Central memory CD4-positive, alpha-beta T cell (primary cell): ENCODE results near the gene ZBTB7A.

ENCODE experiments used
- DNase-seq: peaks from one replicate; pipeline ENCODE4 v3.0.0; 2022

ZBTB7A gene

DNA sequence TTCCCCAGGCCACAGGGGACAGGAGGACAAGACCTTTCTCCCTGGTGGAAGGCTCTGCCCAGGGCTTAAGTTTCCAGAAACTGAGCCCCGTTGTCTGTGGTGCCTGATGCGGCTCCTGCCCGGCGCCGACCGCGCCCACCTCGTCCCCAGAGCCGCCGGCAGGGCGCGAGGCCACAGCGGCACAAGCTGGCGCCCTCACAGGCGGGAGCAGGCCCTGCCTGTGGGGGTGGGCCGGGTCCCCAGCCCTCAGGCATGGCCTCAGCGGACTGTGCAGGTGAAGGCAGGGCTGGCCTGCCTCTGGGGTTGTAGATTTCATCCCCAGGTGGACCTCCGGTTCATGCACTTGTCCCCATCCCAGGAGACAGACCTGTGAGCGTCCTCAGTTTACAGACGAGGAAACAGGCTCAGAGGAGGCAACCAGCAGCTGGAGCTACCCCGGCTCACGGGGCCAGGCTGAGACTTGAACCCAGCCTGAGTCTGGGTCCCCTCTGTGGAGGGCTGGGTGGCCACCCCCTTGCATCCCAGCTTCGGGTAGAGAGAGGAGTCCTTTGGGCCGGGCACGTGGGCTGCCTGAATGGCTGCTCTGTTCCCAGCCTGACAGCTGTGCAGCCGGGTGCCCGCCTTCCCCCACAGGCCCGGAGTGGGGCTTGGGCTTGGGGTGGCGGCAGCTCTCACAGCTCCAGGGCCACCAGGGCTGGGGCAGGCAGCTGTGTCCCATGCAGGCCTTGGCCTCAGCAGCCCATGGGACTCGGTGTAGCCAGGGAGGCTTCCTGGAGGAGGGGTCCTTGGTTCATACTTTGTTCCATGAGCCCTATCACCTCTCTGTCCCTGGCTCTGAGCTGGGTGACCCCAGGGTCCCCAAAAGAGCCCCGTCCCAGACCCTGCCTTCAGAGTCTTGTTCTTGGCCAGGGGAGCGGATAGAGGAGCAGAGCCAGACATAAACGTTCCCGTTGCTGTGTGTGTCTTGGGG lies 32.4 kb downstream of the ZBTB7A start:
- DNase-seq, result no peak

DNA sequence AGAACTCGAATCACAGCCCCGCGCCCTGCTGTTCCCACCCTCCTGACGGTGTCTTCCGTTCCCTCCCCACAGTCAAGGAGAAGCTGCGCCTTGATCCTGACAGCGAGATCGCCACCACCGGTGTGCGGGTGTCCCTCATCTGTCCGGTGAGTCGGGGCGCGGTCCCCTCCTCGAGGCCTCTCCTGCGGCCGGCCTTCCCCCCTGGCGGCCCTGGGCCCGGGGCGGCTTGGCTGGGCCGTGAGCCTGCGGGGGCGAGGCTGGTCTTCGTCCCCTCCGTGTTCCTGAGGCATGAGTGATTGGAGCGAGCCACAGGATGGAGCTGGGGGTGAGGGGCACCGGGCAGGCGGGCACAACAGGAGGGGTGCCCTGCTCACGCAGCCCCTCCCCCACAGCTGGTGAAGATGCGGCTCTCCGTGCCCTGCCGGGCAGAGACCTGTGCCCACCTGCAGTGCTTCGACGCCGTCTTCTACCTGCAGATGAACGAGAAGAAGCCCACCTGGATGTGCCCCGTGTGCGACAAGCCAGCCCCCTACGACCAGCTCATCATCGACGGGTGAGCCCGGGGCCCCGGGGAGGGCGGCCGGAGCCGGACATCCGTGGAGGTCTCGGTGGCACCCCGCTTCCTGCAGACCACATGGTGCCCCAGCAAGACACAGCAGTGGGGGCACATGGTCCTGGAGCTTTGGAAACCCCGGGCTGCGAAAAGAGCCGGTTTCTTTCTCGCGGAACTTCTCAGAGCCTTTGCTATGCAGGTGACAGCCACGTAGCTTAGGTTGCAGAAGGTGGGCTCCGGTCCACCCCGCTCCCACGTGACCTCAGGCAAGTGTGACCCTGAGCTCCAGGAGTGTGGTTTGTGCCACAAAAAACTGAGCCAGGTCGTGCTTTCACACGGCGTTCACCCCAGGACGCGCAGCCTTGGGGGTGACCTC lies 33.4 kb downstream of the ZBTB7A start:
- no peak for DNase-seq

DNA sequence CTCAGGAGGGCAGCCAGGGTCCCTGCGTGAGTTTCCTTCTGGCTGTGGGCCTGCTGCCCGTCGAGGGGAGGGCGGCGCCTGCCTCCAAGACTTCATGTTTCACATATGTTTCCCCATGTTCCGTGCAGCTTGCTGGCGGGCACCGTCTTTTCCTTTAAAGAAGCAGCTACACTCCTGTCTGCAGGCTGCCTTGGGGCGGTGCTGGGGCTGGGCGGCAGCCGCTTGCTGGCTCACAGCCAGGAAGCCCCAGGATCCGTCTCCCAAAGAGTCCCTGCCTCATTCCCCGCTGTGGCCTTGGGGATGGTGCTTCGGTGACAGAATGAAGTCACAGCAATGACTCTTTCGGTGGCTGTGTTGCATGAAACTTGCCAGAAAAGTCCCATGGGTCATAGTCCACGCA lies 34.3 kb downstream of the ZBTB7A start:
- DNase-seq, result no peak

DNA sequence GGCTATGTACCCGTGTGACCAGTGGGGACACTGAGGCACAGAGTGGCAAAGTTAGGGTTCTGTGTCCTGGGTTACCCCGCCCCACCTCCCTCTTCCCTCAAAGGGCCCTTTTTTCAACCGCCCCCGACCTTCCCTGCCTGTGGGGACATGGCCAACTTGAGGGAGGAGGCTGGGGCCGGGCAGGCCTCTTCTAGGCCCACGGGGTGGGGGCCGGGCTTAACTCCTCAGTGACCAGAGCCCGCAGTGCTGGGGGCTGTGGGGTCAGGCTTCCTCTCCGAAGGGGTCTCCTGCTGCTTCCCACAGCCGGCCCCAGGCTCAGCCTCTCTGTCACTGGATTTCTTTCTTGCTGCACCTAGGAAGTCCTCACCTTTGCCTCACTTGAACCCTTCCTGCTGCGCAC lies 35.3 kb downstream of the ZBTB7A start:
- DNase-seq, result no peak

DNA sequence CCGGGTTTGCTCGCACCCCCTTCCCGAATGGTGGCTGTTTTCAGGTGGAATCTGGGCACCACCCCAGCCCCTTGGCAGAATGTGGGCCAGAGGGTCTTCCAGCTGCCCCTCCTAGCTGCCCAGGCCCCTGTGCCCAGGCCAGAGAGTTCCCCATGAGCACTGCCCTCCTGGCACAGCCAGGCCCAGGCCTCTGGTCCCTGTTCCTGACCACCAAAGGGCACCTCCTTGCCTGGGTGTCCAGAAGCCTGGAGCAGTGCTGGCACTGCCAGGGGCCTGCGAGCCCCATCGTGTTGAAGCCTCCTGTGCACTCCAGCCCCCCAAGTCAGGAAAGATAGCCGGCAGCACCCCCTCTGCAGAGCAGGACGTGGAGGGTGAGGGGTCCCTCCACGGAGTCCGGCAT lies 35.7 kb downstream of the ZBTB7A start:
- DNase-seq, result no peak

DNA sequence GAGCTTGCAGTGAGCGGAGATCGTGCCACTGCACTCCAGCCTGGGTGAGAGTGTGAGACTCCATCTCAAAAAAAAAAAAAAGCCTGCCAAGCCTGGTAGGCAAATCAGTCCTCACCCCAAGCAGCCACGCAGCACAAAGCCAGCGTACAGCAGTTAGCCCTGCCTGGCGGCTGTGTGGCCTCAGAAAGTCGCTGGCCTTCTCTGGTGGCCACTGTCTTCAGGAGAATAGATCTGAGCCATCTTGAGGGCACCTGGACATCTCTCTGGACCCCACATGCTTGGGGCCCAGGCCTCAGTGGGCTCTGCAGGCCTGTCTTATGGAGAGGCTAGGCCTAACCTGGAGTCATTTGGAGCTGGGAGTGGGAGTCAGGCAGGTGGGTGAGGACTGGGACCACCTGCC lies 36.1 kb downstream of the ZBTB7A start:
- DNase-seq, result no peak

DNA sequence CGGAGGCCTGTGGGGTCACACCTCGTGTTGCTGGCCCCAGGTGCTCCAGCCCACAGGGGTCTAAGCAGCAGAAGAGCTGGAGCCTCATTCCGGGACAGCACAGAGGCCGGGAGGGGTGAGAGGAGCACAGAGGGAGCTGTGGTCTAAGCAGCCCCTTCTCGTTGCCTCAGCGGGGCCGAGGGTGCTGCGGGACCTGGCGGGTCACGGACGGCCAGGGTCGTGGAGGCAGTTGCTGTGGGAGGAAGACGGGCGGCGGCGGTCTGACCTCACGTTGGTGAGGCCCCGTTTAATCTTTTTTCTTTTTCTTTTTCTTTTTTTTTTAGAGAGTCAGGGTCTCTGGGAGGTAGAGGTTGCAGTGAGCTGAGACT lies 37.5 kb downstream of the ZBTB7A start:
- no peak for DNase-seq

DNA sequence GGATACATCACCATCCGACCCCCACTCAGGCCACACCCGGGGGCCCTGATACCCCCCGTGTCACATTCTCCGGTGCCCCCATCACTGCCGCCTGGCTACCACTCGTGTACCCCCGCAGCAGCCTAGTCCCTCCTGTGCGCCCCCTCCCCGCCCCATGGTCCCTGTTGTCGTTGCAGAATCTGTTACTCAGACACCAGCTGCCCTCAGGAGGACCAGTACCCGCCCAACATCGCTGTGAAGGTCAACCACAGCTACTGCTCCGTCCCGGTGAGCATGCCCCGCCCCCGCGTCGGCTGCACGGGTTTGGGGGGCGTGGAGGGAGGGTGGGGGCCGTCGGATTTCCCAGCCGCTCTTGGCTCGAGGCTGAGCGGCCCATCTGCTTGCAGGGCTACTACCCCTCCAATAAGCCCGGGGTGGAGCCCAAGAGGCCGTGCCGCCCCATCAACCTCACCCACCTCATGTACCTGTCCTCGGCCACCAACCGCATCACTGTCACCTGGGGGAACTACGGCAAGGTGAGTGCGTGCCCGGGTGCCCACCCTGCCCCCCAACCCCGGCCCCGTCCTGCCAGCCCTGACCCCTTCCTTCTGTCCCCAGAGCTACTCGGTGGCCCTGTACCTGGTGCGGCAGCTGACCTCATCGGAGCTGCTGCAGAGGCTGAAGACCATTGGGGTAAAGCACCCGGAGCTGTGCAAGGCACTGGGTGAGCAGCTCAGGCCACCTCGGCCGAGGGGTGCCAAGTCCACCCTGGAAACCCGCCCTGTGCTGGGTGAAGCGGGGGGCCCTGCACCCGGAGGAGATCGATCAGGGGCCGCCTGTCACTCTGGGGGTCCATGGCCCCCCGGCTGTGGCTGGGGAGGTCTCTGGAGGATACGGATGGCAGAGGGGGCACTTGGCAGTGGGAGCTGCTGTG lies 38.1 kb downstream of the ZBTB7A start:
- DNase-seq, result no peak

DNA sequence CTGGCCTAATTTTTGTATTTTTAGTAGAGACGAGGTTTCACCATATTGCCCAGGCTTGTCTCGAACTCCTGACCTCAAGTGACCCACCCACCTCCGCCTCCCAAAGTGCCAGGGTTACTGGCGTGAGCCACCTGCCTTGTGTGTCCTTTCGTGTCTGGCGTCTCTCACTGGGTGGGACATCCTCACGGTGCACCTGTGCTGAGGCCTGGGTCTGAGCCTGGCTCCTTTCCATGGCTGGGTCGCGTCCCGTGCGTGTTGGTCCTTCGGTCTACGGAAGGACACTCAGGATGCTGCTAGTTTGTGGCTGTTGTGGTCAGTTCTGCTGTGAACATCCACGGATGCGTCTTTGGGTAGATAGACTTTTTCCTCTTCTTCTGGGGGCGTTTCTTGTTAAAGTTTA lies 39.6 kb downstream of the ZBTB7A start:
- no peak for DNase-seq

DNA sequence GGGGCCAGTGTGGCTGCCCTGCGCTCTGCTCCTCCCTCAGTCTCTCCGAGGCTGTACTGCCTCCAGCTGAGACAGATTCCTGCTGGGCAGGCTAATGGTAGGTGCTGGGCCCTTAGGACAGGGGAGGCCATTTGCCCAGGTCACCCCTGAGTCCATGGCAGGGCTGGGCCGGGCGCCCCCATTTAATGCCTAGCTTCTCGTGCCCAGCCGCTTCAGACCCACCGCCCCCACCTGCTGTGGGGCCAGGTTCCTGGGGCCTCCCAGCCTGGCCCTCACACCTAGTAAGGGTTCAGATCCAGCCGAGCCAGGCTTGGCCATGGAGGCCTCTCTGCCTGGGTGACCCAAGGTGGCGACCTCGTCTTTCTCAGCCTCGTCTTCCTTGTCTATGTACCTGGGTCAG lies 41.4 kb downstream of the ZBTB7A start:
- DNase-seq, result no peak

DNA sequence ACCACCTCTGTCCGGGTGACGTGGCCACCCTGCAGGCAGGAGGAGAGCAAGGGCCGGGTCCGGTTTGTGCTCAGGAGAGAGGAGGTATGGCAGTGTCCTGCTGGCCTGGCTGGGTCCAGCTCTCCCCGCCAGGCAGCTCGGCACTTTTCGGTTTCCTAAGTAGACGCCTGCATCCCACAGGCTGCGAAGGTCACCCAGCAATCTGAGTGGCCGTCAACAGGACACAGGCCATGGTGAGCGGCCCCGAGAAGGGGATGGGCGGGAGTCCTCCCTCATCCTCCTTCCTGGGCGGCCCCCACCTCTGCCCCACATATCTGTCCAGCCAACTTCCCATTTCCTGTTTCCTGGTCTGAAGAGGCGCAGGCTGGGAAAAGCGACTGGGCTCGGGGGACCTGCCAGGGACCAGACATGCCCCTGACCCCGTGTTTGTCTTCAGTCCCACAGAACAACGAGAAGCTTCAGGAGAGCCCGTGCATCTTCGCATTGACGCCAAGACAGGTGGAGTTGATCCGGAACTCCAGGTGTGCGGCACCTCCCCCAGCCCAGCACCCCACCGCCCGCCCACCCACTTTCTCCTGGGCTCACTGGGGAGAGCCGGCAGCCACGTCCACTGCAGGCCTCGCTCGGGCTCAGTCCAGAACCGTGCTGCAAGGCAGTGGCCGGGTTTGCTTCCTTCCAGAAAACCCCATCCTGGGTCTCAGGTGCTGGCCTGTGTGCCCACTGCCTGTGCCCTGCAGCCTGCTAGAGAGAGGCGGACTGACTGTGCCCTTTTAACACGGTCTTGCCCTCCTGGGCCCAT lies 42.9 kb downstream of the ZBTB7A start:
- no peak for DNase-seq

DNA sequence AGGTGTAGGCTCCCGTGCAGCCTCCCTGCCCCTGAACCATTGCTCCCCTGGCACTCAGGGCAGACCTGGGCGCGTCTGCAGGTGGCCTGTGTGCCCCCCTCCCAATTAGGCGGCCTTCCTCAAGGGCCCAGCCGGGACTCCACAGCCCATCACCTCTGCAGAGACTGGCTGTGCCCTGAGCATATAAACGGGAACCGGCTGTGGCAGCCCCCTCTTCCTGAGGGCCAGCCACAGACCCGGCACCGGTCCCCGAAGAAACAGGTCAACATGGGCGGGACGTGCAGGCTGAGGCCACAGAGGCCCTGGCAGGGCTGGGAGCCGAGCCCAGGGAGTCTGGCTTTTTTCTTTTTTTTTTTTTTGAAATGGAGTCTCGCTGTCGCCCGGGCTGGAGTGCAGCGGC lies 47.1 kb downstream of the ZBTB7A start:
- no peak for DNase-seq

DNA sequence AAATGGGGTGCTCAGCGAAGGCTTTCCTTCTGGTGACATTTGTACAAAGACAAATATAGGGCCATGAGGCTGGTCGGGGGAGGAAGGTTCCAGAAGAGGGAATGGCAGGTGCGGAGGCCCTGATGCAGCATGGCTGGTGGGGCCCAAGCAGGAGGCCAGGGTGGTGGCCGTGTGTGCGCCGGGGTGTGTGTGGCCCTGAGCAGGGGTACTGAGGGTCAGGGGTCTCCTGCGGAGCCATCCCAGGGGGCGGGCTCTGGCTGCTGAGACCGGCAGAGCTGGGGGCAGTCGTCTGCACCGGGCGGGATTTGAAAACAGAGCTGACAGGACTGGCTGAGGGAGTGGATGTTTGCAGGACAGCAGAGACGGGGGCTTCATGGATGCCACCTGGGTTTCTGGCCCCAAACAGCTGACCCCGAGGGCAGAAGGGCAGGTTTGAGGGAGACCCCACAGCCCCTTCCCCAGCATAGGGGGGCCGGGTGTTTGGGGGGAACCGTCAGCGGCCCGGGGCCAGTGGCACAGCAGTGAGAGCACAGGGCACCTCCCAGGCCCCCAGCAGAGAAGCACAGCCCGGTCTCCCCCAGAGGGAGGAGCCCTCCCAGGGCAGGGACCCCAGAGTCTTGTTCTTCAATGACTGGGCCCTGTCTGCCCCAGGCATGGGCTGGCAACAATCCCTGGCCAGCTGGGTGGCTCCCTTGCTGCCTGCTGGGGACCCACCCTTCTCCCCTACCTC lies 47.8 kb downstream of the ZBTB7A start:
- no peak for DNase-seq

DNA sequence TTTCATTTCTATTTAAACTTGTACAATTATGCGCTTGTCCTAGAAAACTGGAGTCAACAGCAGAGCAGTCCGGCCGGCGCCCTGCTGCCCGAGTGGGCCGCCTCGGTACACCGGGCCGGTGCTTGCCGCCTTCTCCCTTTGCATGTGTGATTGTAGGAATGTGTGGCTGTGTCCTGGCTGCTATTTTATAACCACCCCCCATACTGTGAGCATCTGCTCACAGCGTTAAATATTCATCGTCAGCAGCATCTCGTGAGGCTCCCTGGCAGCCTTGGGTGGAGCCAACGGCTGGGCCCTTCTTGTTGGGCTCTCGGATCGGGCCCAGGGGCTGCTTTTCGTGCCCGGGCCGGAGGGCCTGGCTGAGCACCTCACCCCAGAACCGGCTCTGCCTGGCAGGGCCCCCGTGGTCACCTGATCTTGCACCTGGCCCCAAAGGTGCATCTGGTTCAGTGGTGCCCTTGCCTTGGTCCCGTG lies 48.5 kb downstream of the ZBTB7A start:
- no peak for DNase-seq

DNA sequence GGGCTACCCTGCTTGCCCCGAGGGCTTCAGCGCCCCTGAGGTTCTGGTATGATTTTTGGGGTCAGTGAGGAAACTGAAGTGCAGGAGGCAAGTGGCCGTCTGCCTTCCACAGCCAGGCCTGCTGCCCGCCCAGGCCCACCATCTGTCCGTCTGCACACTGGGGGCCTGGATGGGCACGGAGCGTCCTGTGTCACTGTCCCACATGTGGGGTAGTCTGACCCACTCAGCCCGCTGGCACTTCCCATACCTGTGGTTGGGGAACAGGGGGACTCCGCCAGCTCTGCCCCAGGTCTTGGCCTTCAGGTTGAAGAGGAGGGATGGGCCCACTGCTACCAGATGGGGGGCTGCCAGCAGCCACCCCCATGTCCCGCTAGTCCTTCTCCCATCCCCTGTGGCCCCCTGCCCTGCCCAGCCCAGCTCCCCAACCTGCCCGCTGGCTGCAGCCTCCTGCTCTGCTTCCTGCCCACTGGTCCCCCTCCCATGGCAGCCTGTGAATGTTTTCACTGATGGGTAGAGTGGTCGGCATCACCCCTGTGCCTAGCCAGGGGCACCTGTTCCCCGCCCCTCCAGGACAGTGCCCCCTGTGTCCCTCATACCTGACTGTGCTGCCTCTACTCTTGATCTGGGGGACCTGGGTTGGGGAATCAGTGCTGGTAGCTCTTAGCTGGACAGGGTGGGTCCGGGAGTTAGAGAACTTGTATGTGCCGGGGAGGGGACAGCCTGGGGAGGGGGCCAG lies 49.6 kb downstream of the ZBTB7A start:
- DNase-seq, result no peak

DNA sequence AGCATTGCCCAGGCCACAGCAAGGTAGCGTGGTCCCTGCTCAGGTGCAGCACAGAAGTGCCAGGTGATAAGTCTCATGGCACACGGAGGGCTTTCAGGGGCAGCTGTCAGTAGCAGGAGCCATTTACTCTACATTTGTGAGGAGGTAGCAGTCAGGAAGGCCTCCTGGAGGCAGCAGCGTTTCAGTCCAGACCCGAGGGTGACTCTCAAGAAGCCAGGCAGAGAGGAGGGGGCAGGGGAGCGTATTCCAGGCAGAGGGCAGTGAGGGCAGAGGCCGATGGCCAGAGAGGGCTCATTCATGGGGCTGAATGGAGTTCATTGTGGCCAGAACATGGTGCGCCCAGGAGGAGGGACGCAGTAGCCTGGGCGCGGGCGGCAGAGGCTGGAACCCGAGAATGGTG lies 50.2 kb downstream of the ZBTB7A start:
- DNase-seq, result no peak

DNA sequence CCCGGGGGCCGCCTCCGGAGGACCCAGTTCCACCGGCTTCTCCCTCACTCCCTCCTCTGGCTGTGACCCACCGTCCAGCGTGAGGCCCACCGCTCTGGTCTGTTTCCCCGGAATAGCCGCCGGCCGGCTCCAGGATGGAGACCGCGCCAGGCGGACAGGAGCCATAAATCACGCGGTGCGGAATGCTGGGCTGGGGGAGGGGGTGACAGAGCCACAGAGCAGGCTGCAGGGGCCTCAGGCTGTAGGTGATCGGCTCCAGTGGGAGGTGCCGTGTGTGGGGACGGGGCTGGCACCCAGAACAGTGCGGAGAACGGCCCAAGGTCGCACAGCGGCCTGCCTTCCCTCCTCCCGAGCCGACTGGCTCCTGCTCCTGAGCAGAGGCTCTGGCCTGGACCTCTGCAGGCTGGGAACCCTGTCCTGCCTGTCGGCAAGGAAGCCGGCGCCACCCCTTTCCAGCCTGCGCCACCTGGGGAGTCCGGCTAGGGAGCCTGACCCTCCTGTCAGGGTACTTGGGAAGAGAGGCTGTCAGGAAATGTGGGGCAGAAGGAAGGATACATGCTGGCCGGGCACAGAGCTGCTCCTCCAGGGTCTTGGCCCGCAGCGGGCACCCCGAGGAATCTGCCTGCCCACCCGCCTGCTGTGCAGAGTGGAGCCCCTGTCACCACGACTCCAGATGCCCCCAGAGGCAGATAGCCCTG lies 50.8 kb downstream of the ZBTB7A start:
- DNase-seq, result no peak

DNA sequence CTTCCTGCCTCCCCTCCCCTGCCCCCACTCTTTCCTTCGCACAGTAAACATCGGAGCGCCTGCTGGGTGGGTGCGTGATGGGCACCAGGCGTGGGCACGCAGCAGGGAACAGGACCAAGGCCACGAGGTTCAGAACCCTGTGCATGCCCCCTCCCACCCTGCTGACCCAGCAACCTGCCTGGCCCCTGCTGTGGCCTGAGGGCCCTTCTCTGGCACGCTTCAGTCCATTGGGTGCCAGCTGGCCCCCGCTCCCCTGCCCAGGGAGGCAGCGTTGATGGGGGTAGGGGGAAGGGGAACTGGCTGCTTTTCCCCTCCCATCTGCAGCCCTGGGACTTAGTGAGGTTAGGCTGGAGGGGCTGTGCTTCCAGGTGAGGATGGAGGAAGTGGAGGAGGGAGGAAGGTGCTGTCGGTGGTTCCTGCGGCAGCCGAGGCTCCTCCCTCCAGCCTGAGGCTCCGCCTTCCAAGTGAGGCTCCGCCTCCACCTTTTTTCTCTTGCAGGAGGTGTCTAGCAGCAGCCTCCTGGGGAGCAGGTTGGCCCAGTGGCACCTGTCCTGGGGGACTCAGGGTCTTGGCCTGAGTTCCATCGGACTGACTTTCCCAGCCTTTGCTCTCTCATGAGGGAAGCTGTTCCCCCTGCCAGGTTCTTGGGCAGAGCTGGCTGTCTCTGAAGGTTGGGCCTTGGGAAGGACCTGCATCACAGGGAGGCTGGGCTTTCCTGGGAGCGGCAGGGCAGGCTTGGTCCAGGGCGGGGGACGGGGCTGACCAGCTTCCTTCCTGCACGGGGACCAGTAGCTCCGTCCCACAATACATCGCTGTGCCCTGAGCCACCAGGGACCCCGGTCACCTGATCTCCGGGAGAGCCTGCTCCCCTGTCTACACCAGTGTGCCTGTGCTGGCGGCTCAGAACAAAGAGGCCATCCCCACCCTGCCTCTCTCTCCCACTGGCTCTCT lies 51.9 kb downstream of the ZBTB7A start:
- DNase-seq, result peak; percentile 33
